HG02588 (cell line): ENCODE results near the gene PHACTR3.

Source experiments
- ATAC-seq: cut with Tn5 transposase; IDR thresholded peaks from one replicate; pipeline ENCODE4 v1.9.1; 2021; ENCODE audit warnings: mild to moderate bottlenecking, moderate library complexity; ENCODE audit not compliant: unreplicated experiment

PHACTR3 gene

DNA sequence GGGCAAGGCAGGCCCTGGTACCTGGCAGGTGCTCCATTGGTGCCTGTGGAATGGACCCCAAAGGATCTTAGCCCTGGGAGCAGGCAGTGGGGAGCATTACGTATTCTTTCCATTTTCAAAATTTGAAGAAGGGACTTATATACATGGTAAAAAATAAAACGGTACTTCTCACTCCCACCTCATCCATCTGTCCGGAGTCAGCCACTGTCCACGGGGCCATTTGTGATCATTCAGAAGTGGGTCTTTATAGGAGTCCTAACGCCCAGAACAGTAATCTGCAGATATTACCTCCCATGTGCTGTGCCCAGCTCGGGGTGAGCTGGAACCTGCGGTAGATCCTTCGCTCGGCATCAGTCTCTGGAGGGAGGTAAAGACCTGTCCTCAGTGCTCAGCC lies 218.7 kb downstream of the PHACTR3 start:
- no peak for ATAC-seq

DNA sequence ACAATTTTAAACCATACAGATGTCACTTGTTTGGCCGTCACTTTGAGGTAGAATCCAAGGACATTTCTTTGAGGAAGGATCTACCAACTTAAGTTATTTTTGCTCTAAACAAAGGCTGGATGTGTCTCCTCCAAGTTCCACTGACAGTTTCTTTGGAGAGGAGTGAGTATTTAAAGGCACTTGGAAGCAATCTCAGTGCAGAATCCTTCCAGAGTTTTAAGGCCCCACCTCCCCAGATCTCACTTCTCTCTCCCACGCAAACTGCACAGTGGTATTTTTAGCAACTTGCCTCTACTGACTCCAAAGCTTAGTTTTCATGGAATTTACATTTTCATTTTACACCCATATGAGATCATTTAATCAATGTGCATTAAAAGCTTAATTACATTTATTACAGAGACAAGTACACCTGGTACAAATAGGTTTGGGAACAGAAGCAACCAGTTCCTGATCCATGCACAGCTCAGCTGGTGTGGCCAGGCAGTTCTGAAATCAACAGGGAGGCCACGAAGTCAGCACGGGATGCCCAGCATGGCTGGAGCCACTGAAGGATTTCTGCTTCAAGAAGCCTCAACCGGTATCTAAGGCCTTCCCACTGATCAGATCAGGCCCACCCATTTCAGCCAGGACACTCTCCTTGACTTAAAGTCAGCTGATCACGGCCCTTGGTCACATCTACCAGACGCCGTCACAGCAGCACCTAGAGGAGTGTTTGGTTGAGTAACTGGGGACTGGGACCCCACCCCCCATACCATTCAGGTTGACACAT lies 219.3 kb downstream of the PHACTR3 start:
- no peak for ATAC-seq

DNA sequence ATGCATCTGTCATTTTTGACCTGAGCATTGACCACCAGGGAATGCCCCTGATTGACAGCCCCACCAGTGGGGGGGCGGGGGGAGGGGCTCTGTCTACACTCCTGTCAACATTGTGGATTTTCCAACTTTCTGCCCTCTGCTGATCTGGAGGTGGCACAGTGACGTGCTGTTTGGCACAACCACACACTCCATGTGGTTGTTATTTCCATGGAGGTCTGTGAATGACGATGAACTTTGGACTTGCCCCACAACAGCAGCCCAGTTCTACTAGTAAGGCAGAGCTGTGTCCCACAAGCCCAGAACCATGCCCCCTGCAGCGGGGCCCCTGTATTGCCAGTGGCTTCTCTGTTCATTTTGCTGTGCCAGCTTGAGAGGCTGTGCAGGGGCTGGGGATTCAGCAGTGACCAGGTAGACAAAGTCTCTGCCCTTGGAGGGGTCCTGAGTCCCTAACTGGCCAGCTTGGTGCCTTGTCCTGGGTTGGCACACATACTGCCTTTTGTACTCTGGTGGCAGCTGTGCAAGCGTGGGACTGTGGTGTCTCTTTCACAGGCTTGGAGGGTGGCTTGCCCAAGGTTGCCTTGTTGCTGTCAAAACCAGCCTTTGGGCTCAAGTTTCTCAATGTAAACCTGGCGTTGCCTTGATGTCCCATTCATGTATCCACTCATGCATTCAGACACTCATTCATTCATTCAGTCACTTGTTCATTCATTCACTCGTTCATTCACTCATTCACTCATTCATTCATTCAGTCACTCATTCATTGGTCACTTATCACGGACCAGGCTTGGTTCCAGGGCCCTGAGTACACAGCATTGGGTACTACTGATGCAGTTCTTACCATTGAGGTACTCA lies 220.6 kb downstream of the PHACTR3 start:
- no peak for ATAC-seq

DNA sequence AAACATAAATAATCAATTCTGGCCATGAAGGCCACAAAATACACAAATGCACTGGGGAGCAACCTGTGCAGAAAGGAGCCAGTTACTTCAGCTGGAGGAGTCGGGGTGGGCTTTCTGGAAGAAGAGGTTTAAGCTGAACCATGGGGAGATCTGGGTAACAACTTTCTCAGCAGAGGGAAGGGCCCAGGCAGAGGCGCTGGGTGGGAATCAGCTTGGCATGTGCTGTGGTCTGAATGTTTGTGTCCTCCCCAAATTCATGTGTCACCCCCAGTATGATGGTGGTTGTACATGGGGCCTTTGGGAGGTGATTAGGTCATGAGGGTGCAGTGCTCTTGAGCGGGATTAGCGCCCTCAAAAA lies 221.2 kb downstream of the PHACTR3 start:
- no peak for ATAC-seq

DNA sequence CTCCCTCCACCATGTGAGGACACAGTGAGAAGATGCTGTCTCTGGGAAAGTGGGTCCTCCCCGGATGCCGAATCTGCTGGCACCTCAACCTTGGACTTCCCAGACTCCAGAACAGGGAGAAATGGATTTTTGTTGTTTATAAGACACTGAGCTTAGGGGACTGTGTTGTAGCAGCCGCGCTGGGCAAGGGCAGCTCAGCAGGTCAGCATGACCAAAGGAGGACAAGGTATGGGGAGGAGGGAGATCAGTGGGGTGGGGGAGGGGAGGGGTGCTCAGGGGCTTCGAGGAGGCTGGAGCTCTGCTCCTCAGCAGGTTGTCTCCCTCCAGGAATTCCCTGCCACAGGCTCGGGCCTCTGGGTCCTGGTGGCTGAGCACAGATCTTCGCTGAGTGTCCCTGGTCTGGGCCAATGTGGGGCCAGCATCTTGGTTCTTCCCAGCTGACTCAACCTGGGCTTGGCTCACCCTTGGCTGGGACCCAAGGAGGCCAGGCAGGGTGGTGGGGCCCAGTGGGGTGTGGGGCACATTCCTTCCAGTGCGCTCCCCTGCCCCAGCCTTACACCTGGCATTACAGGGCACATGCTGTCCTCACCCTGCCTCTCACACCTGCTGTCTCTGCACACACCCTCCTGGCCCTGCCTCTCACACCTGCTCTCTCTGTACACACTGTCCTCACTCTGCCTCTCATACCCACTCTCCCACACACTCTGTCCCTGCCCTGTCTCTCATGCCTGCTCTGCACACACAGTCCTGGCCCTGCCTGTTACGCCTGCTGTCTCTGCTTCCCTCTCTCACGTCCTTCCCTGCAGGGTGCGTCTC lies 221.8 kb downstream of the PHACTR3 start:
- ATAC-seq, result no peak

DNA sequence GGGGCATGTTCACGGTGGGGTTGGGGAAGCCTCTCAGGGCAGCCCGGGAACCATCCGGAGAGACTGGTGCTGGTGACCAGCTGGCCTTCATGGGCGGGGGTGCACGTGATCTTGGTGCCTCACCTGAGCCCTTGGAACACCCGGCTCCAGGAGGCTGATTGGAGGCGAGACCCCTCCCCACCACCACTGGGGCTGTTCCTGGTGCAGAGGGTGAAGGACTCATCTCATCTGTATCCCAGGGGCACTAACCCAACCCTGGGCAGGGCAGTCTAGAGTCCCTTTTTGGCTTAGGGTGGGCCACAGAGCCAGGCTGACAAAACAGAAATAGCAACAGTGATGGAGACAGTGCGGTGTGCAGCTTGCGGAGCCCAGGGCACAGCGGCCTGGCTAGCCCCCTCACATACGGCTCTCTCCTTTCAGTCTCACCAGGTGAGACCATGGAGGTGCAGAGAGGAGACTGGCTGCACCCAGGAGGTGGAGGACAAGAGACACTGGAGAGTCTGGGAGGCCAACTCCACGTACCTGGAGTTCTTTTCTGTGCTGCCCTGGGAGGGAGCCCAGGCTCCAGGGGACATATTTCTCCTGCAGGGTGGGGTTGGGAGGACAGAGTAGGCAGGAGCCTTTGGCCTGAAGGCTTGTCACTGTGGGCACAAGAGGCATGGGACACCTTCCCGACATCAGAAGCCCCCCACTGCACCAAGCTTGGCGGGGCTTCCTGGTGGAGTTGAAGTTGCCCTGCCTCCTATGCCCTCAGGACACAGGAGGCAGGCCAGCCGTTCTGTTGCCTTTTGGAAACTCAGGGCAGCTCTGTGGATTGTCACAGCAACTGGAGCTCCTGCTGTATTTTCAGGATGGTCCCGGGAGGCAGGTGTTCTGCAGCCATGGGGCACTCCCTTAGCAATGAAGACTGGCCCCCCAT lies 223.1 kb downstream of the PHACTR3 start:
- no peak for ATAC-seq

DNA sequence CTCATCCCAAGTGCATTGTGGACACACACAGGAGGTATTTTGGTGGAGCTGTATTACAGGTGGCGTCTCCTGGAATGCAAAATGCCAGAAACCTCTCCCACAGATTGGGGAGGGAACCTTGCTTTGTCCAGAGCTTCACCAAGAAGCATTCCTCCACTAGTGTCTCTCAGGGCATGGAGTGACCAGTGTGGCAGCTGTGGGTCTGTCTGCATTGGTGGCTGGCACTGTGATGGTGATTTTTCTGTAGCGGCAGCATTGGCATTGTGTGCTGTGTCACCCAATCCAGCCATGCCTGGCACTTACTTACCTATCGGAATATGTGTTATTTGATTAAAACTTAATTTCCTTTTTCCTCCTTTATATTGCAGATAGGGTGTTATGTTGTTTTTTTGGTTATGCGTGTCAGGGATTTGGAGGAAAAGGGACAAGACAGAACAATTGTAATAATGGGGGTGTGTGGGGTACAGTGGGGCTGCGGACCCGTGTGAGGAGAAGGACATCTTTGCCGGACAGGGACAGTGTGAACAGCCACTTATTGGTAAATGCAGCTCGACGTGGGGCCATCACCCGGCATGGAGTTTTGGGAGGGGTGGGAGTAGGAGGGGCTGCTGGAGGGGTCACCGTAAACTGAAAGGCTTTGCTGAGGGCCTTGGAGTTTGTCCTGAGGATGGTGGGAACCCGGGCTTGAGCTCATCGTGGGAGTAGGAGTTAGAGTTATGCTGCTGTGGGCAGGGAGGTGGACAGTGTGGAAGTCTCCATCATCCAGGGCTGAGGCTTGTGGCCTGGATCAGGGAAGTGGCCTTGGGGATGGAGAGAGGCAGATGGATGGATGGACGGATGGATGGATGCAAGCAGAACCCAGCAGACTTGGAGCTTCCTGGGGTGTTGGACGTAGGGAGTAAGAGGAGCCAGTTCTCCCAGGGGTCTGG lies 224.0 kb downstream of the PHACTR3 start:
- no peak for ATAC-seq

DNA sequence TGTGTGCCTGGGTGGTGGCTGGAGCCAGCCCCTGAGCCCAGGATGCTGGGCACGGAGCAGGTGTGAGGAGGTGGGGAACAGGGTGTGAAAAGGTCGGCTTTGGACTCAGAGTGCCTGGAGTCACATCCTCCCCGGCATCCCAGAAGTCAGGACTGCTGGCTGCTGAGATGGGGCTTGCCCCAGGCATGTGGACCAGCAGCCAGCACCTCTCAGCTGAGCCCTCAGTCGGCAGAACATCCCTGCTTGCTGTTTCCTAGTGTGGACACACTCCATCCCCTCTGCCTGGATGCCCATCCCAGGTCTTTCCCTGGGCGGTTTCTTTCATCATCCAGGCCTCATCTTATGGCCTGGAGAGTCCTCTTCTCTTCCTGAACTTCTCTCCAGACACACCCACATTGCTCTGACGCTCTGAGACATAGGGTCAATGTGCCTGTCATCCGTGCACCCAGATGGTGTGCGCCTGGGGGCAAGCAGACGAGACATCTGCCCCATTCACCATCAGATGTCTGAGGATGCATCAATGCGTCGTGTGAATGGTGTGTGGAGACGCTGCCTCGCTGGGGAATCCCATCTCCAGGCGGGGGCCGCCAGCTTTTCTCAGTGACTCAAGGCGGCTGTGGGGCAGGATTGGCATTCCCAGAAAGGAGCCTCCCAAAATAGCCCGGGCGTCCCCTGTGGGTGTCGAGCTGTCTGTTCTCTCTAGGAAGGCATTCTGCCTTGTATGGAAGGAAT lies 224.9 kb downstream of the PHACTR3 start:
- ATAC-seq, result no peak

DNA sequence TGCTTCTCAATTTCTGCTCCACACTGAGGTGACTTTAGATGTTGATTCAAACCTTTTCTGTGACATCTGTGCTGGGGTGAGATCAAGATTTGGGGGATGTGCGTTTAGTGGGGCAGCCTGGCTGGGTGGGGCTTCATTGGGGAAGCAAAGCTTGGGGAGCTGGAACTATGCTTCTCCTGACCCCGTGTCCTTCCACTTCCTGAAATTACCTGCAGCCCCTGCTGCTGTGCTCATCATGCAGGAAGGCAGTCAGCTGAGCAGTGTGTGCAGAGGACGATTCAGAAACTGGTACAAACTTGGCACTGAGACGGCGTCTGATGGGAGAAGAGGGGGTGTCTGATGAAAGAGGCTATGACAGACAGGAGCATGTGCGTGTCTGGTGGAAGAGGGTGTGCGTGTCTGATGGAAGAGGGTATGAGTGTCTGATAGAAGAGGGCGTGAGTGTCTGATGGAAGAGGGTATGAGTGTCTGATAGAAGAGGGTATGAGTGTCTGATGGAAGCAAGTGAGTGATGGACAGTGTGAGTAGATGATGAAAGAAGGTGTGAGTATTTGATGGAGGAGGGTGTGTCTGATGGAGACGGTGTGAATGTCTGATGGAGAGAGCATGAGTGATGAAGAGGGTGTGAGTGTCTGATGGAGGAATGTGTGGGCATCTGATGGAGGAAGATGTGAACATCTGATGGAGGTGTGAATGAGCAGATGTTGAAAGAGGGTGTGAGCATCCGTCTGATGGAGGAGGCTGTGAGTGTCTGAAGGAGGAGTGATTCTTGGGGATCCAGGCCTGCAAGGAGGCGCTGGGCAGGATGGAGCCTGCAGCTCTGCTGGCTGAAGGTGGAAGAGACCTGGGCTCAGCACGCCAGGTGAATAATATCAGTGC lies 225.7 kb downstream of the PHACTR3 start:
- no peak for ATAC-seq

DNA sequence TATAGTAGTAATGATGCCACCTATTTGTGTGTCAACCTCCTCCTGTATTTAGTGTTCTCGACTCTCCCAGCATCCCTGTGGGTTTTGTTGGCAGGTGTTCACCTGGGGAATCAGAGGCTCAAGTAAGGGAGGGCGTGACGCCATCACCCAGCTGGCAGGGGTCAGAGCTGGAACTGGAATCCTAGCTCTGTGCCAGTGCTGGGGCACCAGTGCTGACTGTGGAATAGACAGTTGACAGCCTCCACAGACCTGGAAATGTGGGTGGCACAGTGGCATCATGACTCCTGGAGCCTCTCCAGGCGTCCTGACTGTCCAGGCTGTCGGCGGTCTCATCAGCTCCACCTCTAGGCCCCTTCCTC lies 226.3 kb downstream of the PHACTR3 start:
- no peak for ATAC-seq

DNA sequence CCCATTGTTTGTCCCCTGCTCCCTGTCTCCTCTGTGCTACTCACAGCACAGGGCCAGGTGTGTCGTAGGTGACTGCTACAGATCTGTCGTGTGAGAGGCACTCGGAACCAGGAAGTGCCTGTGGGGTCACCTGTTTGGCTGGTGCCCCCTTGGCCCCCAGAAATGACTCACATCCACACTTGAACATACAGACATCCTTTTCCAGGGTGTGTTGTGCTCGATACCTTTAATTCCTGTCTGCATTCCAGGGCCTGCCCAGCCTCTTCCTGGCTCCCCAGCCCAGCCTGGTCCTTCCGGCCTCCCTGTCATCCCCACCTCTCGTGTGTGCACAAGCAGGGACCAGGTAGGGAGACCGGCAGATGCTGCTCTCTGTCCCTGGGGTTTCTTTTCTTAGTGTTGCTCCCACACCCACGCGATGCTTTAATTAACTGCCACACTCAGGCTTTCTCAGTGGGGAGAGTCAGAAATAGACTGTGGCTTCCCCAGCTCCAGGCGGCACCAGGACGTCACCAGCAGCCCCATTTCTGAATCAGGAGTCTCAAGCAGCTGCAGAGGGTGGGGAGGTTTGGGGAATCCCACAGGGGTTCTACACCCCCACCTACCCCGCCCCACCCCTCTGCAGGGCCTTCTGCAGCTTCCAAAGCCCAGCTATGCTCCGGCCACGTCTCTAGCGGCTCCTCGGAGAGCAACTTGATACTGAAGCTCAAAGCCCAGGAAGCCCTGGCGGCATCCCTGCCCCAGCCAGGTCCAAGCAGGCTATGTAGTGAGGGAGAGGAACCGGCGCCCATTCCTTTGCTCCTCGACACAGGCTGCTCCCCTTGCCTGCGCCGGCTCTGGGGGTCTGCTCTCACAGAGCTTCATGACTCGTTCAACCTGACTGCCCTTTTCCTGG lies 226.9 kb downstream of the PHACTR3 start:
- ATAC-seq, result no peak

DNA sequence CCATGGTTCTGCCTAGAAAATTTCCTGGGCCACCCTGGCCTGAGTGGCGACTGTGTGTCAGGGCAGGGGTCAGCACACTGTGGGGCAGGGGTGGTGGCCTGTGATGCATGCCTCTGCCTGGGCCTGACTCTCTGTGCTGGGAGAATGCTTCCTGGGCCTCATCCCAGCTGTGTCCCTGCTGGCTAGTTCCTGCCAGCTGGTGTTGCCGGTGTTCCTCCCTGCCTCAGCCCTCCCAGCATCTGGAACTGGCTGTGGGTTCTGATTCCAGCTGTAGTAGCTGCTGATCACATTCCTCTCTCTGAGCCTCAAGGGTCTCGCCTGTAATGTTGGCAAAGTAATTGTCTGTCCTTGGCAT lies 227.6 kb downstream of the PHACTR3 start:
- no peak for ATAC-seq

DNA sequence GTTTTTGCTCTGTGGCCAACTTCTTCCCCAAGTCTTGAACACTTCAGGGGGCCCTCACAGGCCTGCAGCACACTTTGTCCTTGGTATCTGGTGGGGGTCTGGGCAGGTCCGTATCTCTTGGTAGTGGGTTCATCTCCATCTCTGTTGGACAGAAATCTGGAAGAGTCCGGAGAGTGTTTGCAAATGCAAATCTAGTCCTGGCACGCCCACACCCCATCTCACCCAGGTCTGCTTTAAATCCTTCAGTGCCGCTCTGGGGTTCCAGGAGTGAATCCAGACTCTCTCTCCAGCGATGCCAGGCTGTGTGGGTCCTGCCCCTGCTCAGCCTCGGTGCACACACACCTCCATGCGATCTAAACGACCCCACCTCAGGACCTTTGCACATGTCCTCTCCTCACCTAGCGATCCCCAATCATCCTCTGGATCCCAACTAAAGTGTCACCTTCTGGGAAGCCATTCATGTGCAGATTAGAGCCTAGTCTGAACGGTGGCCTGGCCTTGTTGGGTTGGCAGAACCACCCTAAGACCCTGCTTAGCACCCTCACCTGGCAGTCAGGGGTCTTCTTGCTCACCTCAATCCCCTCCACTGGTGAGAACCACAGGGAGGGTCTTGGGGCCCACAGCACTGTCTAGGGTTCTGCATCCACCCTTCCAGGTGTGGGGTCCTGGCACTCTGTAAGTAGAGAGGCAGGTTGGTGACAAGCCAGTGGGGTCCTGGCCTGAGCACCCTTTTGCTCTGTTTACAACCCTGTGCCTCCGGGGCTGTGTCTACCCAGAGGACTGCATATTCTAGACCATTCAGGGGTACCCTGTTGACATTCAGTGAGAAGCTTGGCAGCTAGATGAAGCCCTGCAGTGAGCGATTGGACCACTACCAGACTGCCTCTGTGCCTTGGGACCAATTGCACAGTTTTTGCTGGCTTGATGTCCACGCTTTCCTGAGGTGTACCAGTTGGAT lies 228.3 kb downstream of the PHACTR3 start:
- ATAC-seq, result no peak

DNA sequence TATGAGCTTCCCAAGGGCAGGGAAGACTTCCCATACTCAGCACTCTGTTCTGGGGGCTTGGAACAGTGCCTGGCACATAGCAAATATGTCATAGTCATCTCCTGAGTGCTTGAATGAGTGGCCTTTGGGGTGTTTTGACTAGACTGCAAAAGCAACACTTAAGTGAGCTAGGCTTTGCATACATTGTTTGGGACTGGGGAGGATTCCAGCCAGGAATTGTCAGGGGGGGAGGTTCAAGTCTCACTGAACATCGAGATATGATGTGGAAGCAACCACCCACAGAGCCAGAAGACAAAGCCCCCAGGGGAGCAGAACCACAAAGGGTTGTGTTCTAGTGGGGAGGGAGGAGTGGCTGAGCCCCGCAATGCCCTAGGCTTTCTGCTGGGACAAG lies 230.7 kb downstream of the PHACTR3 start:
- no peak for ATAC-seq

DNA sequence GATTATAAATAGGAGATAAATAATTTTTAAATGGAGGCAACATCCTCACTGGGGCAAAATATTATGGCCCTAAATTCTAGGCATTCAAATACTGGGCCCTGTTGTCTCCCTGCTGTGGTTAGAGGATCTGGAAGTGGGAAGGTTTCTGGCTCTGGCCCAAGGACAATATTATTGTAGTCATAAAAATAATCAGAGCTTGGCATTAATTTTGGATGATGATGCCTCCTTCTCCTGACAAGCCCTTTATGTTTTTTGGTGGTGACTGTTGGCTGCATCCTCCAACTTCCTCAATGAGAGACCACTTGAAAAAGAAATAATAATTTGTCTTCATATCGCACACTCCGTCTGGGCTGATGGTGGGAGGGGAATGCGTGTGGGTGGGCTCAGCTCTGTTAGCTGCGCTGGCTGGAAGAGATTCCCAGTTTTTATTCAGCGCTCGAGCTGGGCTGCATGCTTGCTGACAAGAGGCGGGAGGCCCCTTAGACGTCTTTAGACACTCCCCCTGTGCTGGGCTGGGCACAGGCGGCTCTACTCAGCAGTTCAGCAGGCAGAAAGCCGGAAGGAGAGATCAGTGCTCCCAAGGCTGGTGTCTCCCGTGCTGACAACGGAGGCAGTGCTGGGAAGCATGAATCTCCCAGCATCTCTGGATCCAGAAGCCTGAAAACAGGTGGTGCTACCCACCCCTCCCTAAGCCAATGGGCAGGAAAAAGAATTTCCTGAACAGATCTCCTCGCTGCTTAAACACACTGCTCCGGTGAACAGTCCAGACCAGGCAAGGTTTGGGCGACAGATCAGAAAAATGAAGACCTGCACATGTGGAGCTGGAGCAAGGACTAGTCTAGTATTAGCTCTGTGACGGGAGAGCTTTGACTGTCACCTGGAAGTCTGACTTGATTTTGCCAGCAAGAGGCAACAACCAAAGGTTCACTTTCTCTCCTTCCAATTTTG lies 231.4 kb downstream of the PHACTR3 start:
- no peak for ATAC-seq
